GM12872 (cell line): Measurements from ENCODE around the gene NUCKS1.

Experiments
- TF ChIP-seq, protein P1 (sequence below): IDR thresholded peaks from 3 replicates; pipeline ENCODE4 v1.5.1; 2011; ENCODE audit warnings: low read depth, mild to moderate bottlenecking, low read length, moderate library complexity; ENCODE audit not compliant: insufficient read depth

The NUCKS1 gene

DNA sequence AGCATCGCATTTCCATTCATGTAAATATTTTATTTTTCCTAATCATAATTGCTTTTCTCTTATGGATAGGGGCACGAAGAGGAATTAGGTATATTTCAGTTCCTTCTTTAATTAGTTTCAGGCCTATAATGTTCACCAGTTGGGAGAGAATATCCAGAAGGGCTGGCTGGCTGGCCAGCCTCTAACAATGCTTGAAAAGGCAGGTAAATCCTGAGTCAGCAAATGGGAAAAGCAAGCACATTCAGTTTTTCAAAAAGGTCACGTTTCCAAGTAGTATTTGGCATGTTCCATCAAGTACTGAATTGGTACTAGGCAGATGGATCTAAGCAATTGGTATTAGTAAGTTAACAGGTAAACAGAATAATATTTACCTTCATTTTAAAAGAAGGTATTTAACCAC is 17.3 kb upstream of the NUCKS1 start:
- TF ChIP-seq, protein P1, sequence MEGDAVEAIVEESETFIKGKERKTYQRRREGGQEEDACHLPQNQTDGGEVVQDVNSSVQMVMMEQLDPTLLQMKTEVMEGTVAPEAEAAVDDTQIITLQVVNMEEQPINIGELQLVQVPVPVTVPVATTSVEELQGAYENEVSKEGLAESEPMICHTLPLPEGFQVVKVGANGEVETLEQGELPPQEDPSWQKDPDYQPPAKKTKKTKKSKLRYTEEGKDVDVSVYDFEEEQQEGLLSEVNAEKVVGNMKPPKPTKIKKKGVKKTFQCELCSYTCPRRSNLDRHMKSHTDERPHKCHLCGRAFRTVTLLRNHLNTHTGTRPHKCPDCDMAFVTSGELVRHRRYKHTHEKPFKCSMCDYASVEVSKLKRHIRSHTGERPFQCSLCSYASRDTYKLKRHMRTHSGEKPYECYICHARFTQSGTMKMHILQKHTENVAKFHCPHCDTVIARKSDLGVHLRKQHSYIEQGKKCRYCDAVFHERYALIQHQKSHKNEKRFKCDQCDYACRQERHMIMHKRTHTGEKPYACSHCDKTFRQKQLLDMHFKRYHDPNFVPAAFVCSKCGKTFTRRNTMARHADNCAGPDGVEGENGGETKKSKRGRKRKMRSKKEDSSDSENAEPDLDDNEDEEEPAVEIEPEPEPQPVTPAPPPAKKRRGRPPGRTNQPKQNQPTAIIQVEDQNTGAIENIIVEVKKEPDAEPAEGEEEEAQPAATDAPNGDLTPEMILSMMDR: no peak

DNA sequence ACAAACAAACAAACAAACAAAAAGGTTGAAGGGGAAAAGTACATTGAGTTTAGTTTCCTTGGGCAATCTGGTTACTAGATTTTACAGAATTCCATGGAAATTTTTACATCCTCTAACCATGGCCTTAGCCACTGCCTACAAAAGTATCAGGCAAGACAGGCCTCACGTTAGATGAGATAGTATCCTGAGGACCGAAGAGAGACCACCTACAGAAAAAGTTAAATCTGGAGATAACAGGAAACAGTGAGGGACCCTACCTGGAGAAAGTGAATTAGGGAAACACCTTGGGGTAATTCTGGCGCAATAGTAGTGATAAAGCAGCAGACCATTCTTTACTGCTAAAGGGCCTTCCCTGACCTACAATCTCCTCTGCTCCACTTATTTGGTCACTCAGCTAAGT is 16.6 kb upstream of the NUCKS1 start:
- TF ChIP-seq, protein P1: no peak

DNA sequence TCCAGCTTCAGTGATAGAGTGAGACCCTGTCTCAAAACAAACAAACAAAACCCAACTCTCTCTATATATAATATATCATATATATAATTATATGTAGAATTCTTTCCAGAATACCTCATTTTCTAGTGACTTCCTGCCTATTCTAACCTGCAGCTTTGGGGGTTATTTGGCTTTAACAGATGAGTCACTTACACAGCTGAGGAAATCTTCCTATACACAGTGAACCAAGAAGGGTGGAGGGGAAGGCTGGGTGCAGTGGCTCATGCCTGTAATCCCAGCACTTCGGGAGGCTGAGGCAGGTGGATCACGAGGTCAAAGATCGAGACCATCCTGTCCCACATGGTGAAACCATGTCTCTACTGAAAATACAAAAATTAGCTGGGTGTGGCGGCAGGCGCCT is 16.1 kb upstream of the NUCKS1 start:
- TF ChIP-seq, protein P1: no peak

DNA sequence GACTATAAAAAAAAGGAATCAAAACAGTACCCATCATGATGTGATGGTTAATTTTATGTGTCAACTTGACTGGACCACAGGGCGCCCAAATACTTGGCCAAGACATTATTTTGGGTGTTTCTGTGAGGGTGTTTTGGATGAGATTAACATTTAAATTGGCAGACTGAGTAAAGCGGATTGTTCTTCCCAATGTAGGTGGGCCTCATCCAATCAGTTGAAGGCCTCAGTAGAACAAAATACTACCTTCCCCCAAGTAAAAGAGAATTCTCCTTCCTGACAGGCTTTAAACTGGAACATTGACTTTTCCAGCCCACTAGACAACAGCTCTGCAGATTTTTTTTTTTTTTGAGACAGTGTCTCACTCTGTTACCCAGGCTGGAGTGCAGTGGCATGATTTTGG is 14.6 kb upstream of the NUCKS1 start:
- TF ChIP-seq, protein P1: no peak

DNA sequence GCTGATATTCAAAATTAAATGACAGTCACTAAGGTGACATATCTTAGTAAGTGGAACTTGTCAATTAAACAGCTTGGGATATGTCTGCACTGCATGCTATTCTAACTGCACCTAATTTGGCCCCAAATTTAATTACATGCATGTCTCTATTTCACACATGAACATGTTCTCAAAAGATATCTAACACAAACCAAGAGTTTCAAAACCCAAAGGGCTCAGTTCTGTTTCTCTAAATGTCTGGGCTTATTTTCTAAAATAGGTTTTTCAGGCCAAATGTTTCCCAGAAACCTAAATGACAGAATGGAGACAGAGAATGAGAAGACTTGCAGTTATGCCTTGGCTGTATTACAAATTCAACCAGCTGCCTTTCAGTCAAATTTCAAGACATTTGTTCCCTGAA is 14.0 kb upstream of the NUCKS1 start:
- TF ChIP-seq, protein P1: no peak

DNA sequence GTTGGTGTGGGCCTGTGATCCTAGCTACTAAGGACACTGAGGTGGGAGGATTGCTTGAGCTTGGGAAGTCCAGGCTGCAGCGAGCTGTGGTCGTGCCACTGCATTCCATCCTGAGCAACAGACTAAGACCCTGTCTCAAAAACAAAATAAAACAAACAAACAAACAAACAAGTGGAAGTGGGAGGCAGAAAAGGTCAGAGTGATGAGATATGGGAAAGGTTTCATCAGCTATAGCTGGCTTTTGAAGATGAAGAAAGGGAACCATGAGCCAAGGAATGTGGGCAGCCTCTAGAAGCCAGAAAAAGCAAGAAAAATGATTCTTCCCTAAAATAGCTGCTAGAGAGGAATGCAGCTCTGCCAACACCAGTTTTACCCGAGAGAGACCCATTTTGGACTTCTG is 10.6 kb upstream of the NUCKS1 start:
- TF ChIP-seq, protein P1: no peak

DNA sequence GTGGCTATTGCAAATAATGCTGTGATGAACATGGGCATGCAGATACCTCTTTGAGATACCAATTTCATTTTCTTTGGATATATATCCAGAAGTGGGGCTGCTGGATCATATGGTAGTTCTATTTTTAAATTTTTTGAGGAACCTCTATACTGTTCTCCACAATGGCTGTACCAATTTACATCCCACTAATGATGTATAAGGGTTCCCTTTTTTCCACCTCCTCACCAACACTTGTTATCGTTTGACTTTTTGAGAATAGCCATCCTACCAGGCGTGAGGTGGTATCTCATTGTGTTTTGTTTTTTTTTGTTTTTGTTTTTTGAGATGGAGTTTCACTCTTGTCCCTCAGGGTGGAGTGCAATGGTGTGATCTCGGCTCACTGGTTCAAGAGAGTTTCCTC is 6.6 kb upstream of the NUCKS1 start:
- TF ChIP-seq, protein P1: no peak

DNA sequence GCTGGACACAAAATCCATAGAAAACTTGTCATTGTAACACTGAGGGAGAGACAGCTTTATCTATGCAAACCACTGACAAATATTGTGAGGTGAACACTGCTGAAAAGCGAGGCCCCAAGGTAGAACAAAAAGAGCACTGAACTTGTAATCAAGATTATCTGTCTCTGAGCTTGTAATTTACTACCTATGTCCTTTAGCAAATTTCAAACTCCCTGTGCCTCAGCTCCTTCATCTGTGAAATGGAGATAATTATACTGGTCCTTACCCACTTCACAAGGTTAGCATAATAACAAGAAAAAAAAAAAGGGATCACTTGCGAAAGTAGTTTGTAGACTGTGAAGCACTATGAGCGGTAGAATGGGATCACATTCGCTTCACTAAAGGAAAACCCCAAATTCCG is 4.9 kb upstream of the NUCKS1 start:
- TF ChIP-seq, protein P1: no peak
